Measurements from ENCODE around the gene MGAT3. TPM values are rescaled to one million over a fixed set of nuclear protein-coding genes. Genes with fewer than 3 reads are reported as not detected.

The MGAT3 gene
- total and polyA plus RNA-seq, 5 donors: 7.3 to 11.6 (median 9.2) TPM

DNA sequence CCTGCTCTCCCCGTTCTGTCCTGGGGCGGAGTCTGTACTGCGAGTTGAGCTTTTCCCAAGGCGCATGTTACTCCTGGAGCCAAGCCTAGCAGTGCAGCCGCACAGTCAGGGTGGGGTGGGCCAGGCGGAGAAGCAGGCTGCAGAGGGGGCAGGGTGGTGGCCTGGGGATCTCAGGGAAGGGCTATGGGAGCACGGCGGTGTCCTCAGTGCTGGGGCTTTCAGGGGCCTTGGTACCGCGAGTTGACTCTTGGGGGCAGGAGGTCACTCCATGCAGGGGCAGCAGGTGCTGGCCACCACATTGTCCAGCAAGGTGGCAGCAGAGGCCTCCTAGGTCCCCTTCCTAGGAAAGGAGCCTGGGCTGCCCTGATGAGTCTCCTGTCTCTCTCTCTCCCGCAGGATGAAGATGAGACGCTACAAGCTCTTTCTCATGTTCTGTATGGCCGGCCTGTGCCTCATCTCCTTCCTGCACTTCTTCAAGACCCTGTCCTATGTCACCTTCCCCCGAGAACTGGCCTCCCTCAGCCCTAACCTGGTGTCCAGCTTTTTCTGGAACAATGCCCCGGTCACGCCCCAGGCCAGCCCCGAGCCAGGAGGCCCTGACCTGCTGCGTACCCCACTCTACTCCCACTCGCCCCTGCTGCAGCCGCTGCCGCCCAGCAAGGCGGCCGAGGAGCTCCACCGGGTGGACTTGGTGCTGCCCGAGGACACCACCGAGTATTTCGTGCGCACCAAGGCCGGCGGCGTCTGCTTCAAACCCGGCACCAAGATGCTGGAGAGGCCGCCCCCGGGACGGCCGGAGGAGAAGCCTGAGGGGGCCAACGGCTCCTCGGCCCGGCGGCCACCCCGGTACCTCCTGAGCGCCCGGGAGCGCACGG is 30.4 kb downstream of the MGAT3 start:
- peak; percentile 5 to 61 for ATAC-seq
- peak in 2 of 3 donors; percentile 56 to 63 for DNase-seq
- H3K9me3 ChIP-seq (ENCODE audit: control insufficient read depth, low read length): no peaks in the 10 kb centered on the region
- no peaks in the 10 kb centered on the region for H3K27me3 ChIP-seq (ENCODE audit: control insufficient read depth, insufficient read depth)
- no peaks in the 10 kb centered on the region for H3K4me1 ChIP-seq (ENCODE audit: control insufficient read depth, insufficient read depth, low read length)
- WGBS: 85% methylated on average over 45 of the region's 45 CpGs
- no peak overlapping the region for H3K4me3 ChIP-seq (ENCODE audit: low read length)
- intact Hi-C loops (cut with DNase I): no loop called here
- H3K27ac ChIP-seq (ENCODE audit: low read length): no peak overlapping the region

GRCh38 chr22:39487826-39488520 is 31.2 kb downstream of the MGAT3 start:
- 97% methylated on average over 70 of the region's 70 CpGs for WGBS
- Histone ChIP-seq H3K4me3 (ENCODE audit: low read length) (no peak overlapping the region), H3K27me3 (ENCODE audit: control insufficient read depth, insufficient read depth) (no peaks in the 10 kb centered on the region), H3K9me3 (ENCODE audit: control insufficient read depth, low read length) (no peaks in the 10 kb centered on the region), H3K27ac (ENCODE audit: low read length) (no peak overlapping the region), H3K4me1 (ENCODE audit: control insufficient read depth, insufficient read depth, low read length) (no peaks in the 10 kb centered on the region)
- DNase-seq (peak in 2 of 3 donors; percentile 48 to 64), ATAC-seq (no peak)
- intact Hi-C loops (cut with DNase I): no loop called here

DNA sequence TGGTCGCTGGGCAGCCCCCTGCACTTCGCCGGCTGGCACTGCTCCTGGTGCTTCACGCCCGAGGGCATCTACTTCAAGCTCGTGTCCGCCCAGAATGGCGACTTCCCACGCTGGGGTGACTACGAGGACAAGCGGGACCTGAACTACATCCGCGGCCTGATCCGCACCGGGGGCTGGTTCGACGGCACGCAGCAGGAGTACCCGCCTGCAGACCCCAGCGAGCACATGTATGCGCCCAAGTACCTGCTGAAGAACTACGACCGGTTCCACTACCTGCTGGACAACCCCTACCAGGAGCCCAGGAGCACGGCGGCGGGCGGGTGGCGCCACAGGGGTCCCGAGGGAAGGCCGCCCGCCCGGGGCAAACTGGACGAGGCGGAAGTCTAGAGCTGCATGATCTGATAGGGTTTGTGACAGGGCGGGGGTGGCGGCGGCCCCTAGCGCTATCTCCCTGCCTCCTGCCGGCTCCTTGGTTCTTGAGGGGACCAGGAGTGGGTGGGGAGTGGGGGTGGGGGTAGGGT is 31.8 kb downstream of the MGAT3 start:
- no peaks in the 10 kb centered on the region for H3K27me3 ChIP-seq (ENCODE audit: control insufficient read depth, insufficient read depth)
- no peak for ATAC-seq
- peak in 2 of 3 donors; percentile 41 to 62 for DNase-seq
- intact Hi-C loops (cut with DNase I): no loop called here
- no peak overlapping the region for H3K4me3 ChIP-seq (ENCODE audit: low read length)
- H3K4me1 ChIP-seq (ENCODE audit: control insufficient read depth, insufficient read depth, low read length): no peaks in the 10 kb centered on the region
- 93% methylated on average over 39 of the region's 39 CpGs for WGBS
- H3K9me3 ChIP-seq (ENCODE audit: control insufficient read depth, low read length): no peaks in the 10 kb centered on the region
- H3K27ac ChIP-seq (ENCODE audit: low read length): no peak overlapping the region

DNA sequence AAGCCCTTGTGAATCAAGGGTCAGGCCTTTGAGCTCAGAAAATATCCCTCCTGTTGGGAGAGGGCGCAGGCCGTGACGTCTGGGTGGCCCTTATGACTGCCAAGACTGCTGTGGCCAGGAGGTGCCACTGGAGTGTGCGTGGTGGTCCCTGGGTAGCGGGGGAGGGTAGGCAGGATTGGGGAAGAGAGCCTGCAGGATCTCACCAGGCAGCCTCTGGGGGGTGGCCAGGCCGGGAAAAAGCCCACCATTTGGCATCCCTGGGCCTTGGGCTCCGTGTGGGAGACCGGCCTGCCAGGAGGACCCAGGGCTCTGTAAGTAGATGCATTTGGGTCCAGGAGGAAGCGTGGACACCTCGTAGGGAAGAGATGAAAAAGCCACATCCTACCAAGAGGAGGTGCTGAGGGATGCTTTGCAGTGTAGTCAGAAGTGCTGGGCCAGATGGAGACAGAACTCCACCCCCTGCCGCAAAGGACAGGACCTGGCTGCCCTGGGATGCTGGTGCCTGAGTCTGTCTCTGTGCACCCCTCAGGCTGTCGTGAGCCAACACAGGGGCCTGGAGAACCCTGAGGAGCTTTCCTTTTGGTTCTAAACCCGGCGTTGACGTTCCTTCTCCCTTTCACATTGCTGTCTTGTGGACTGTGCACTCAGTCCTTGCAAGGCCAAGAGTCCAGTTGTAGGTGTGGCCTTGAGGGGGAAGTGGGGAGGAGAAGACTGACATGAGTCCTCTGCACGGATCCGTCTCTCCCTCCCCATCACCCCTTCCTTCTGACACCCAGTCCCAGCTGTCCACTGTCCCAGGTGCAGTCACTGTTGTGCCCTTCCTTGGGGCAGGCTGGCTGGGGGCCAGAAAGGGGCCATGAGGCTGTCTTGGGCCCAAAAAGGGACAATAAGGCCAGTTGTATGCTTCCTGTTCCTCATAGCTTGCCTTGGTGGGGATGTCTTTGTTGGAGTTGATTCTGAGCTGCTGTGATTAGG is 32.6 kb downstream of the MGAT3 start:
- no peaks in the 10 kb centered on the region for H3K27me3 ChIP-seq (ENCODE audit: control insufficient read depth, insufficient read depth)
- H3K4me3 ChIP-seq (ENCODE audit: low read length): no peak overlapping the region
- ATAC-seq: no peak
- intact Hi-C loops (cut with DNase I): loop anchor here in 1 of 4 donors (5.0 kb wide), 1 partner anchor 38 kb away; no protein-coding TSS in a partner anchor
- 82% methylated on average over 17 of the region's 17 CpGs for WGBS
- peak in 2 of 3 donors; percentile 56 to 60 for DNase-seq
- no peak overlapping the region for H3K27ac ChIP-seq (ENCODE audit: low read length)
- no peaks in the 10 kb centered on the region for H3K4me1 ChIP-seq (ENCODE audit: control insufficient read depth, insufficient read depth, low read length)
- H3K9me3 ChIP-seq (ENCODE audit: control insufficient read depth, low read length): no peaks in the 10 kb centered on the region

DNA sequence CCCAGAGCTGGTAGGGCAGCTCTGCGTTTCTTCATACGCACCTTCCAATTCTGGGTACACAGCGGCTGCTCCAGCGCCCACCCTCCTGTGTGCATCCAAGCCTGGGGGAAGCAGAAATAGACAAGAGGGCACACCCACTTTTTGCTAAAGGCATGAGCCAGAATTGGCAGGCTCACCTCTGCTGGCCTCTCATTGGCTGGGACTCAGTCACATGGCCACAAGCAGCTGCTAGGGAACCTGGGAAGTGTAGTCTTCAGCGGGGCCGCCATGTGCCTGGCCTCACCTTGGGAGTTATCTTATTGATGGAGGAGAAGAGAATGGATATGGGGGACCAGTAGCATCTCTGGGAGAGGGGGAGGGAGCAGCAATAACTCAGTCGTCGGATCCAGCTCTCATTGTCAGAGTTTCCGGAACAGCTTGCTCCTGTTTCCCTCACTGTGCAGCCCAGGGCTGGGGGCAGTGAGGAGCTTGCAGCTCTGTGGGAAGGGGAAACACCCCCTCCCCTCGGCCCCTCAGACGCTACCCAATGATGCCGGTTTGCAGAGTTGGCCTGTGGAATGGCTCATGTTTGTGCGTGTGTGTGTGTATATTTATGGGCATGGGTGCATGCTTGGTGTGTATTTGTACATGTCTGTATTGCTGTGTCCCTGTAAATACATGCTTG is 33.5 kb downstream of the MGAT3 start:
- intact Hi-C loops (cut with DNase I): loop anchor here in 1 of 4 donors (5.0 kb wide), 1 partner anchor 37 kb away; no protein-coding TSS in a partner anchor
- WGBS: 47% methylated on average over 13 of the region's 13 CpGs

DNA sequence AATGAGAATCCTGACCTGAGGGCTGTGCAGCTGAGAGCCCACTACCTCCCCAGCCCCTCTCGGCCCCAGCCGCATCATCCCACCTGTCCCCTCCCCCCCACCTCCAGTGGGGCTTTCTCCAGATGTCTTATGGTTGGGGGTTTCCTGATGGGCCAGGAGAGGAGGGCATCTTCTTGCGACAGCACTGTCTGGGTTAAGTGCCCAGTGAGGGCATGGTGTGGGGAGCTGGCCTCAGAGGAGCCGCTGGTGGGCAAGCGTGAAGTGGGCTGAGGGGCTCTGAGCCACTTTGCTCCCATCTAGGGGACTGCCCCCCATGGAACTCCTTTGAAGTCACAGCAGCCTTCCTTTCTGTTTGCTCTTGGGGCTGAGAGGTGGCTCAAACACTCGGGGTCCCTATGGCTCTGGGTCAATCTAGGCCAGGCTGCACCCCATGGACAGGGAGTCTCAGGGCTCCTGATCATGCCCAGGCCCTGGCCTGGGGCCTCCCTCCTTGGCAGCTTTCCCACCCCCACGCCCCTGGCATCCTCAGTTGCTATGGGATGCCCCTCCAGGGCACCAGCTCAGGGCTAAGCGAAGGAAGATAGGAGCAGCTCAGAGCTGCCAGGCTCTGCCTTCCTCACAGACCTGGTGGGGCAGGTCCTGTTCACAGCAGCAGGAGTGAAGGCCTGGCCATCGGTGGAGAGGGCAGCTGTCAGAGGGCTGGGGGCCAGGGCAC is 34.3 kb downstream of the MGAT3 start:
- intact Hi-C loops (cut with DNase I): loop anchor here in 1 of 4 donors (5.0 kb wide), 1 partner anchor 36 kb away; no protein-coding TSS in a partner anchor
- Histone ChIP-seq H3K4me3 (ENCODE audit: low read length) (no peak overlapping the region), H3K4me1 (ENCODE audit: control insufficient read depth, insufficient read depth, low read length) (no peaks in the 10 kb centered on the region), H3K27me3 (ENCODE audit: control insufficient read depth, insufficient read depth) (no peaks in the 10 kb centered on the region), H3K27ac (ENCODE audit: low read length) (no peak overlapping the region), H3K9me3 (ENCODE audit: control insufficient read depth, low read length) (no peaks in the 10 kb centered on the region)
- DNase-seq (peak in 2 of 3 donors; percentile 1 to 48), ATAC-seq (no peak)
- 84% methylated on average over 9 of the region's 9 CpGs for WGBS

More for the DNA sequence above, 33.5 kb downstream of the MGAT3 start:
- Histone ChIP-seq H3K4me1 (ENCODE audit: control insufficient read depth, insufficient read depth, low read length) (no peaks in the 10 kb centered on the region), H3K9me3 (ENCODE audit: control insufficient read depth, low read length) (no peaks in the 10 kb centered on the region), H3K27me3 (ENCODE audit: control insufficient read depth, insufficient read depth) (no peaks in the 10 kb centered on the region), H3K27ac (ENCODE audit: low read length) (no peak overlapping the region), H3K4me3 (ENCODE audit: low read length) (no peak overlapping the region)
- DNase-seq (peak; percentile 81 to 92 (median 89)), ATAC-seq (peak; percentile 86 to 91)

GRCh38 chr22:39491696-39492095 is 34.9 kb downstream of the MGAT3 start:
- Histone ChIP-seq H3K9me3 (ENCODE audit: control insufficient read depth, low read length) (no peaks in the 10 kb centered on the region), H3K4me1 (ENCODE audit: control insufficient read depth, insufficient read depth, low read length) (no peaks in the 10 kb centered on the region), H3K4me3 (ENCODE audit: low read length) (no peak overlapping the region), H3K27me3 (ENCODE audit: control insufficient read depth, insufficient read depth) (no peaks in the 10 kb centered on the region), H3K27ac (ENCODE audit: low read length) (no peak overlapping the region)
- DNase-seq (peak in 2 of 3 donors; percentile 9 to 14), ATAC-seq (no peak)
- 84% methylated on average over 6 of the region's 6 CpGs for WGBS
- intact Hi-C loops (cut with DNase I): loop anchor here in 1 of 4 donors (5.0 kb wide), 1 partner anchor 36 kb away; no protein-coding TSS in a partner anchor

DNA sequence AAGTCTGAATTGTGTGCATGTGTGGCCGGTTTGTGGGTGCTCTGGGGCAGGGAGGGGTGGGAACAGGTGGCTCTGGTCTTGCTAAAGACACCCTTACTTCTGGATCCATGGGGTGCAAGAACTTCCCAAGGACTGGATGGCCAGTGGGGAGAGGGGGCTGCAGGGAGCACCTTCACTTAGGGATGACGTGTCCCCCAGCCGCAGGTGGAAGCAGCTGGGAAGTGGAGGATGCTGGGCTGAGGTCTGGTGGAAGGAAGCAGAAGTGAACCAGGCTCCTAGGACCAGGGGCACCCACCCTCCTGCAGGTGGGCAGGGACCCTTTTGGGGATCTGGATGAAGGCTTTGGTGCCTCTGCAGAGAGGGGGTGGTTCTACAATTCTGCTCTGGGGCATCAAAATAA is 35.4 kb downstream of the MGAT3 start:
- 73% methylated on average over 3 of the region's 3 CpGs for WGBS
- intact Hi-C loops (cut with DNase I): loop anchor here in 1 of 4 donors (5.0 kb wide), 1 partner anchor 35 kb away; no protein-coding TSS in a partner anchor

GRCh38 chr22:39493759-39494158 is 36.9 kb downstream of the MGAT3 start:
- 51% methylated on average over 4 of the region's 4 CpGs for WGBS
- ATAC-seq (no peak), DNase-seq (peak in 1 of 3 donors; percentile 1)
- Histone ChIP-seq H3K27me3 (ENCODE audit: control insufficient read depth, insufficient read depth) (no peaks in the 10 kb centered on the region), H3K4me3 (ENCODE audit: low read length) (no peak overlapping the region), H3K4me1 (ENCODE audit: control insufficient read depth, insufficient read depth, low read length) (peaks cover 4% of the 10 kb centered on the region), H3K27ac (ENCODE audit: low read length) (no peak overlapping the region), H3K9me3 (ENCODE audit: control insufficient read depth, low read length) (no peaks in the 10 kb centered on the region)
- intact Hi-C loops (cut with DNase I): loop anchor here in 1 of 4 donors (5.0 kb wide), 1 partner anchor 34 kb away; no protein-coding TSS in a partner anchor

More for the DNA sequence above, 35.4 kb downstream of the MGAT3 start:
- Histone ChIP-seq H3K9me3 (ENCODE audit: control insufficient read depth, low read length) (no peaks in the 10 kb centered on the region), H3K27me3 (ENCODE audit: control insufficient read depth, insufficient read depth) (no peaks in the 10 kb centered on the region), H3K4me1 (ENCODE audit: control insufficient read depth, insufficient read depth, low read length) (no peaks in the 10 kb centered on the region), H3K27ac (ENCODE audit: low read length) (no peak overlapping the region), H3K4me3 (ENCODE audit: low read length) (no peak overlapping the region)
- ATAC-seq: no peak
- DNase-seq: peak in 1 of 3 donors; percentile 27
